ENCODE results near the gene C1orf167.

GRCh38 chr1:11764115-11764514 lies 2.1 kb downstream of the C1orf167 start:
- TF ChIP-seq YY1 (IDR thresholded peaks at IDR 0.05; ENCODE audit: low read depth) = no peak
- no peak for TF ChIP-seq TAF1 (IDR thresholded peaks at IDR 0.05; ENCODE audit: low read depth)
- TF ChIP-seq CEBPB (IDR thresholded peaks at IDR 0.05) = no peak
- no peak for TF ChIP-seq REST (IDR thresholded peaks at IDR 0.05; ENCODE audit: low read depth)
- no peak for TF ChIP-seq USF1 (IDR thresholded peaks at IDR 0.05)
- TF ChIP-seq TCF12 (IDR thresholded peaks at IDR 0.05; ENCODE audit: low read depth) = no peak
- TF ChIP-seq RAD21 (IDR thresholded peaks at IDR 0.05; ENCODE audit: low read depth) = no peak
- no peak for TF ChIP-seq CREB1 (IDR thresholded peaks at IDR 0.05; ENCODE audit: low read depth)
- TF ChIP-seq MAX (IDR thresholded peaks at IDR 0.05) = no peak
- no peak for TF ChIP-seq ZBTB7A (IDR thresholded peaks at IDR 0.05; ENCODE audit: low read depth)
- no peak for TF ChIP-seq EP300 (IDR thresholded peaks at IDR 0.05; ENCODE audit: borderline replicate concordance)
- no peak for TF ChIP-seq FOXM1 (IDR thresholded peaks at IDR 0.05; ENCODE audit: borderline replicate concordance, low read depth)
- TF ChIP-seq EGR1 (IDR thresholded peaks at IDR 0.05) = no peak

All from Ishikawa (cell line).